ENCODE data around the gene ANKRD28.

The ANKRD28 gene

GRCh38 chr3:15649341-15649740 lies 148.4 kb downstream of the ANKRD28 start:
- Histone ChIP-seq H3K9me3 (ENCODE audit: low read length) (no peaks in the 10 kb centered on the region), H4K20me1 (ENCODE audit: insufficient read depth, low read length) (no peaks in the 10 kb centered on the region), H3F3A (ENCODE audit: insufficient read depth, low read length) (no peaks in the 10 kb centered on the region), H3K79me2 (ENCODE audit: insufficient read depth, low read length) (no peaks in the 10 kb centered on the region), H3K27me3 (ENCODE audit: insufficient read depth, low read length) (no peaks in the 10 kb centered on the region; the same call in 1 of the 2 replicates), H3K36me3 (ENCODE audit: insufficient read depth, low read length) (no peaks in the 10 kb centered on the region), H3K4me1 (ENCODE audit: insufficient read depth, low read length, severe bottlenecking) (peaks cover 15% of the 10 kb centered on the region), H3K9ac (ENCODE audit: low read length) (no peak overlapping the region), H3K4me2 (ENCODE audit: low read length) (no peak overlapping the region), H3K4me3 (ENCODE audit: low read depth, low read length, poor library complexity, severe bottlenecking) (no peak overlapping the region), H3K27ac (ENCODE audit: low read depth, low read length, poor library complexity, severe bottlenecking) (no peak overlapping the region), H3K9me2 (ENCODE audit: low read depth, low read length) (no peaks in the 10 kb centered on the region), H2AFZ (ENCODE audit: low read length) (no peak overlapping the region)
- TF ChIP-seq EZH2 (IDR thresholded peaks at IDR 0.05; ENCODE audit: borderline replicate concordance, low read length) (no peak), CTCF (IDR thresholded peaks at IDR 0.05; ENCODE audit: low read length) (no peak)

- TF ChIP-seq EZH2 (IDR thresholded peaks at IDR 0.05; ENCODE audit: borderline replicate concordance, low read length): no peak
- no peak for TF ChIP-seq CTCF (IDR thresholded peaks at IDR 0.05; ENCODE audit: low read length)
- Histone ChIP-seq H3K4me1 (ENCODE audit: insufficient read depth, low read length, severe bottlenecking) (peaks cover 15% of the 10 kb centered on the region), H4K20me1 (ENCODE audit: insufficient read depth, low read length) (no peaks in the 10 kb centered on the region), H3F3A (ENCODE audit: insufficient read depth, low read length) (no peaks in the 10 kb centered on the region), H3K9ac (ENCODE audit: low read length) (no peak overlapping the region), H3K9me3 (ENCODE audit: low read length) (no peaks in the 10 kb centered on the region), H3K4me2 (ENCODE audit: low read length) (no peak overlapping the region; the same call in 1 of the 2 replicates), H3K9me2 (ENCODE audit: low read depth, low read length) (no peaks in the 10 kb centered on the region), H3K79me2 (ENCODE audit: insufficient read depth, low read length) (no peaks in the 10 kb centered on the region), H2AFZ (ENCODE audit: low read length) (no peak overlapping the region), H3K27me3 (ENCODE audit: insufficient read depth, low read length) (no peaks in the 10 kb centered on the region; the same call in 1 of the 2 replicates), H3K4me3 (ENCODE audit: low read depth, low read length, poor library complexity, severe bottlenecking) (no peak overlapping the region), H3K36me3 (ENCODE audit: insufficient read depth, low read length) (no peaks in the 10 kb centered on the region), H3K27ac (ENCODE audit: low read depth, low read length, poor library complexity, severe bottlenecking) (no peak overlapping the region)
These were observed 150.1 kb downstream of the ANKRD28 start for GRCh38 chr3:15647611-15648167.

- H3K4me2 ChIP-seq (ENCODE audit: low read length): no peak overlapping the region; the same call in 1 of the 2 replicates
- TF ChIP-seq CTCF (IDR thresholded peaks at IDR 0.05; ENCODE audit: low read length) (no peak), EZH2 (IDR thresholded peaks at IDR 0.05; ENCODE audit: borderline replicate concordance, low read length) (no peak)
- no peak overlapping the region for H2AFZ ChIP-seq (ENCODE audit: low read length)
- no peaks in the 10 kb centered on the region for H4K20me1 ChIP-seq (ENCODE audit: insufficient read depth, low read length)
- H3K79me2 ChIP-seq (ENCODE audit: insufficient read depth, low read length): no peaks in the 10 kb centered on the region
- H3K4me3 ChIP-seq (ENCODE audit: low read depth, low read length, poor library complexity, severe bottlenecking): no peak overlapping the region
- H3K27me3 ChIP-seq (ENCODE audit: insufficient read depth, low read length): no peaks in the 10 kb centered on the region; the same call in 1 of the 2 replicates
- H3K9ac ChIP-seq (ENCODE audit: low read length): no peak overlapping the region
- H3F3A ChIP-seq (ENCODE audit: insufficient read depth, low read length): no peaks in the 10 kb centered on the region
- peaks cover 15% of the 10 kb centered on the region for H3K4me1 ChIP-seq (ENCODE audit: insufficient read depth, low read length, severe bottlenecking)
- H3K36me3 ChIP-seq (ENCODE audit: insufficient read depth, low read length): no peaks in the 10 kb centered on the region
- H3K9me3 ChIP-seq (ENCODE audit: low read length): no peaks in the 10 kb centered on the region
- H3K9me2 ChIP-seq (ENCODE audit: low read depth, low read length): no peaks in the 10 kb centered on the region
- no peak overlapping the region for H3K27ac ChIP-seq (ENCODE audit: low read depth, low read length, poor library complexity, severe bottlenecking)
These were observed 150.8 kb downstream of the ANKRD28 start for GRCh38 chr3:15646851-15647511.
